Spinal cord (tissue), 10 donors: ENCODE measurements around the gene AGBL4. TPM values are rescaled to one million over a fixed set of nuclear protein-coding genes. Genes with fewer than 3 reads are reported as not detected.
A peak's percentile ranks its signal among the peaks of the same experiment; 100 is the strongest.
"Not testable (repeated sequence)": the region's sequence is repeated elsewhere in the genome, so short reads cannot be mapped to it uniquely, and the experiment has no call there.

Source experiments
- DNase-seq, 6 donors: peaks; one replicate each; pipeline versions ENCODE4 v3.0.0 to v3.0.0-alpha.2; 2013 to 2015; ENCODE audit warnings: low spot score in 6 of 6, low read depth in 4 of 6
- H3K27ac ChIP-seq: one replicate; pipeline ENCODE4 v1.5.1; 2013; ENCODE audit warnings: low read depth, low read length, control low read depth
- H3K27me3 ChIP-seq: one replicate; pipeline ENCODE4 v1.6.1; 2013; ENCODE audit warnings: low read length; ENCODE audit not compliant: control insufficient read depth, insufficient read depth
- H3K36me3 ChIP-seq: one replicate; pipeline ENCODE4 v1.6.1; 2013; ENCODE audit warnings: low read length; ENCODE audit not compliant: control insufficient read depth, insufficient read depth
- H3K4me1 ChIP-seq: one replicate; pipeline ENCODE4 v1.6.1; 2013; ENCODE audit warnings: low read length; ENCODE audit not compliant: control insufficient read depth, insufficient read depth
- H3K4me3 ChIP-seq: one replicate; pipeline ENCODE4 v1.5.1; 2013; ENCODE audit warnings: low read depth, low read length, control low read depth
- H3K9me3 ChIP-seq: one replicate; pipeline ENCODE4 v1.6.1; 2013; ENCODE audit warnings: low read length; ENCODE audit not compliant: control insufficient read depth, insufficient read depth
- WGBS: methylation state at CpG from one replicate; pipeline ENCODE4 v1.1.5; 2013; ENCODE audit warnings: missing lambda C conversion rate; ENCODE audit not compliant: insufficient coverage; 5-methylcytosine and 5-hydroxymethylcytosine counted together
- polyA plus RNA-seq, 2 donors: library from polyadenylated mRNA; unstranded; fragments of 120-200 nt; gene quantifications; one replicate each; pipeline ENCODE4 v1.2.1, GENCODE V29; 2013; ENCODE audit not compliant: insufficient read length in 2 of 2
- total RNA-seq, 2 donors: library from RNA; depleted of rRNA in 1 of 2; stranded (reverse); fragments of 120-200 nt in 1 of 2; fragments of >200 nt in 1 of 2; gene quantifications; one replicate each; pipeline versions ENCODE4 v1.2.3 to v1.2.4, GENCODE V29; 2013 to 2014
- donor health status: healthy.

AGBL4 gene
- total and polyA plus RNA-seq, 4 donors: 3.8 to 6.8 (median 4.7) TPM

GRCh38 chr1:49016030-49016977 lies 1007.5 kb downstream of the AGBL4 start:
- no peaks in the 10 kb centered on the region for H3K4me1 ChIP-seq
- H3K27me3 ChIP-seq: no peaks in the 10 kb centered on the region
- no peak for DNase-seq
- no peaks in the 10 kb centered on the region for H3K9me3 ChIP-seq
- H3K36me3 ChIP-seq: no peaks in the 10 kb centered on the region
- WGBS: 59% methylated on average over 3 of the region's 5 CpGs
- H3K4me3 ChIP-seq: no peak overlapping the region
- H3K27ac ChIP-seq: no peak overlapping the region

DNA sequence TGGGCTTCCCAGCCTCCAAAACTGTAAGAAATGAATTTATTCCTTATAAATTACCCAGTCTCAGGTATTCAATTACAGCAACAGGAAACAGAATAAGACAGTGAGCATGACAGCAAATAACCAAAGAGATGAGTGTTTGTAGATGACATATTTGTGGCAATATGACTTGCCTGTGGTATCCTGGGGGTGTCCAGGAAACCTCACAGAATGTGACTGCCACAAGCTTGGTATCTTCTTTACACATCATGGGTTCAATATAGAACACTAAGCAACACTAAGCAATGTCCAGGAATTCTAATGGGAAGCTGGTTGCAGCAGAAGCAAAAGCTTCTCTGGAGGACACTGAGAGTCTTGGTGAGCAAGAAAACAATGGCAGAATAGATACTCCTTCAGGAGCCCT lies 1010.7 kb downstream of the AGBL4 start:
- H3K27me3 ChIP-seq: no peaks in the 10 kb centered on the region
- no peaks in the 10 kb centered on the region for H3K36me3 ChIP-seq
- H3K4me1 ChIP-seq: no peaks in the 10 kb centered on the region
- H3K4me3 ChIP-seq: no peak overlapping the region
- H3K27ac ChIP-seq: no peak overlapping the region
- DNase-seq: no peak
- no peaks in the 10 kb centered on the region for H3K9me3 ChIP-seq

DNA sequence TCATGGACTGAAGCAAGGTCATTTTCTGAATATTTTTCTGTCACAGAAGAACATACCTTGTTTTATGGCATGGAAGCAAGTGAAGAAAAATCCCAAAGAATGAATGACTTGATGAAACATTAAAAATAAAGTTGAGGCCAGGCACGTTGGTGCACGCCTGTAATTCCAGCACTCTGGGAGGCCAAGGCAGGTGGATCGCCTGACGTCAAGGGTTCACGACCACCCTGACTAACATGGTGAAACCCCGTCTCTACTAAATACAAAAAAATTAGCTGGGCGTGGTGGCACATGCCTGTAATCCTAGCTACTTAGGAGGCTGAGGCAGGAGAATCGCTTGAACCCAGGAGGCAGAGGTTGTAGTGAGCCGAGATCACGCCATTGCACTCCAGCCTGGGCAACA lies 1020.8 kb downstream of the AGBL4 start:
- not testable (repeated sequence) for H3K27ac ChIP-seq, H3K4me3 ChIP-seq, H3K4me1 ChIP-seq, H3K9me3 ChIP-seq, H3K27me3 ChIP-seq, DNase-seq, H3K36me3 ChIP-seq
- WGBS: 98% methylated on average over 5 of the region's 10 CpGs

GRCh38 chr1:48999321-48999720 lies 1024.4 kb downstream of the AGBL4 start:
- peak in 1 of 6 donors; percentile 36 for DNase-seq
- Histone ChIP-seq H3K9me3 (no peaks in the 10 kb centered on the region), H3K4me1 (no peaks in the 10 kb centered on the region), H3K36me3 (no peaks in the 10 kb centered on the region), H3K27me3 (no peaks in the 10 kb centered on the region), H3K27ac (no peak overlapping the region), H3K4me3 (no peak overlapping the region)
- WGBS: 56% methylated on average over 2 of the region's 3 CpGs

GRCh38 chr1:48996311-48996710 lies 1027.4 kb downstream of the AGBL4 start:
- no peak for DNase-seq
- 100% methylated on average over 2 of the region's 2 CpGs for WGBS
- H3K27ac ChIP-seq: no peak overlapping the region
- H3K4me3 ChIP-seq: no peak overlapping the region
- H3K36me3 ChIP-seq: no peaks in the 10 kb centered on the region
- no peaks in the 10 kb centered on the region for H3K4me1 ChIP-seq
- H3K9me3 ChIP-seq: no peaks in the 10 kb centered on the region
- H3K27me3 ChIP-seq: no peaks in the 10 kb centered on the region

DNA sequence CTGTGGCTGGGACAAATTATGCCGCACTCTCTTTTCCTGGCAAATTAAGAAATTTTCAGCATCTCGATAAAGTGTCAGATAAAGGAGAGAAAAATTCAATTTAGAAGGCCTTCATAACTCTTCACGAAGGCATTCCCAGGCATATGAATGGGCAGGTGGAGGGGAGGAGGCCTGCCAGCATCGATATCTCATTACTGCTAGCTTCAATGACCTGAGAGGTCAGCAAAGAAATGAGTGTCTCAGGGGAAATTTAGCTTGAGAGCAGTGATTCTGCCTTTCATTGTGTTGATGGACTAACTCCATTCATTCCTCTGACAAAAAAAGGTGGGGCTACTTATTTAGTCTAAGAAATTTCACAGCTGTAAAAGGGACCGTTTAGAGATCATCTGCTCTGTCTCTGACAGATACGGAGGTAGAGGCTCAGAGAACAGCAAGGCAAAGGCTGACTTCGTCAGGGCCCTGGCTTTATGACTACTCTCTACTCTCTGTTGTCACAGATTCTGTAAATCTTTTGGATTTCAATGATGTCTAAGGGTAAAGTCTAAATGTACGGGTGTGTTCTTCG lies 1035.0 kb downstream of the AGBL4 start:
- no peaks in the 10 kb centered on the region for H3K27me3 ChIP-seq
- H3K9me3 ChIP-seq: no peaks in the 10 kb centered on the region
- no peaks in the 10 kb centered on the region for H3K36me3 ChIP-seq
- no peak overlapping the region for H3K27ac ChIP-seq
- no peaks in the 10 kb centered on the region for H3K4me1 ChIP-seq
- 77% methylated on average over 5 of the region's 9 CpGs for WGBS
- peak in 1 of 6 donors; percentile 26 for DNase-seq
- no peak overlapping the region for H3K4me3 ChIP-seq

GRCh38 chr1:48979940-48980339 lies 1043.8 kb downstream of the AGBL4 start:
- Histone ChIP-seq H3K36me3 (no peaks in the 10 kb centered on the region), H3K27ac (no peak overlapping the region), H3K9me3 (no peaks in the 10 kb centered on the region), H3K4me1 (no peaks in the 10 kb centered on the region), H3K4me3 (no peak overlapping the region), H3K27me3 (no peaks in the 10 kb centered on the region)
- DNase-seq: peak in 1 of 6 donors; percentile 21
- no CpG with 5 or more reads among the region's 1 CpG for WGBS

DNA sequence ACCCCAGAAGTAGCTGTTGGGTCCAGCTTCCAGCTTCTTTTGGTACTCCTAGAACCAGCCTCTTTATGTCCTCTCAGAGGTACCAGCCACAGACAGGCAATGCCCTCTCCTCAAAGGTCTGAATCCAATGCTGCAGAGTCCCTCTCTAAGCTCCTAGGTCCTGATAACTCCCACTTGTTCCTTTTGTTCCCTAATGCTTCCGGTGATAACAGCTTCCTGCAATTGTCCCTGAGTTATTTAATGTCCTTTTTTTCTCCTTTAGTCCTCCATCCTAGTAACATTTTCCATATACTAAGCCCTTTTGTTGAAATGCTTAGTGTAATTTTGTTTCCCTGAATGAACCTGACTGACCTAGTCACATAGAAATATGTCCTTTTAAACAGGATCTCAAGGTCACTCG lies 1045.3 kb downstream of the AGBL4 start:
- no peak overlapping the region for H3K27ac ChIP-seq
- DNase-seq: no peak
- H3K4me3 ChIP-seq: no peak overlapping the region
- 60% methylated on average over 1 of the region's 2 CpGs for whole genome bisulfite sequencing
- no peaks in the 10 kb centered on the region for H3K4me1 ChIP-seq
- H3K27me3 ChIP-seq: no peaks in the 10 kb centered on the region
- H3K36me3 ChIP-seq: no peaks in the 10 kb centered on the region
- H3K9me3 ChIP-seq: no peaks in the 10 kb centered on the region

- WGBS: no CpG with 5 or more reads among the region's 2 CpGs
- no peak overlapping the region for H3K4me3 ChIP-seq
- H3K36me3 ChIP-seq: no peaks in the 10 kb centered on the region
- no peaks in the 10 kb centered on the region for H3K27me3 ChIP-seq
- no peak overlapping the region for H3K27ac ChIP-seq
- DNase-seq: no peak
- no peaks in the 10 kb centered on the region for H3K4me1 ChIP-seq
- no peaks in the 10 kb centered on the region for H3K9me3 ChIP-seq
Observed at GRCh38 chr1:48977273-48977672, 1046.5 kb downstream of the AGBL4 start.

DNA sequence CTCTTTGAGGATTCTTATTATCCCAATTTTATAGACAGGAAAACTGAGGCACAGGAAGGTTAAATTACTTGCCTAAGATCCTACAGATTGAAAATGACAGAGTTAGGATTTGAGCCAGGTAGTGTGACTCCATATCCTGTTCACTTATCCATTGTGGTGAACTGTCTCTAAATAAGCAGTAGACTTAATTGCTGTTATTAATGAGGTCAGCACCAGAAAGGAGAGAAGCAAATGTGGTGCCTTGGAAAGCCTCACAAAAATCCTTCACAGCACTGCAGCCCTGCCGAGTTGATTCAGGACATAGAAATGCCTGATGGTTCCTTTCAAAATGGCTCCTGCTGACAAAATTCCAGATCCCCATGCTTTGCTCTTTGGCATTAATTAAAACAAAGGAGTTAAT lies 1053.8 kb downstream of the AGBL4 start:
- no peak for DNase-seq
- no peak overlapping the region for H3K4me3 ChIP-seq
- H3K9me3 ChIP-seq: no peaks in the 10 kb centered on the region
- no peaks in the 10 kb centered on the region for H3K36me3 ChIP-seq
- WGBS: 13% methylated on average over 1 of the region's 1 CpG
- H3K27ac ChIP-seq: no peak overlapping the region
- no peaks in the 10 kb centered on the region for H3K27me3 ChIP-seq
- no peaks in the 10 kb centered on the region for H3K4me1 ChIP-seq
